Stimulated activated CD4-positive, alpha-beta T cell treated with anti-CD3 and anti-CD28 coated beads, Interleukin-1b, Interleukin-23, amount 100 ng/mL, for 1 hour (primary cell): ENCODE data around the gene CHD3.

Experiments
- DNase-seq, 2 donors: peaks; one replicate each; pipeline ENCODE4 v3.0.0-alpha.2; 2020; ENCODE audit warnings: low read depth in 2 of 2

Gene CHD3

DNA sequence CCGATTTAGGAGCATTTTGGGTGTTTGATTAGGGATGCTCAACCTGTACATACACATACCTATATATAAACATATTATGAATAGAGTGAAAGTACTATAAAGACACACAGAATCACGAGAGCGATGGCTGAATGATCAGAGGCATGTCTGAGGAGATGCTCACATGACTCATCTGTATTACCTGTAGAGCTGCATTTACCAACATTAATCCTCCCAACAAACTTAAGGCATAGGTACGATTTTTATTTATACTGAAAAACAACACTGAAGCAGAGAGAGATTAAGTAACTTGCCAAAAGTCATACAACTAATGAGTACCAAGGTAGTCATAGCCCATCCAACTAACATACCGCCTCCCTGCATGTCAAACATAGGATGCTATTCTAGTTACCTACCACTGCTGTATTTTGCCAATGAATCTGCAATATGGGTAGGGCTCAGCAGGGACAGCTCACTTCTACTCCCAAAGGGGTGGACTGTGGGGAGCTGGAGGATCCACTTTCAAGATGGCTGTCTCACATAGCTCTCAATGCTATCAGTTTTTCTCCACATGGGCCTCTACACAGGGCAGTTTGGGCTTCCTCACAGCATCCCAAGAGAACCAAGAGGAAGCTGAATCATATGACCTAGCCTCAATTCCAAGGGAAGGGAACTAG lies 23.5 kb upstream of the CHD3 start:
- no peak for DNase-seq

DNA sequence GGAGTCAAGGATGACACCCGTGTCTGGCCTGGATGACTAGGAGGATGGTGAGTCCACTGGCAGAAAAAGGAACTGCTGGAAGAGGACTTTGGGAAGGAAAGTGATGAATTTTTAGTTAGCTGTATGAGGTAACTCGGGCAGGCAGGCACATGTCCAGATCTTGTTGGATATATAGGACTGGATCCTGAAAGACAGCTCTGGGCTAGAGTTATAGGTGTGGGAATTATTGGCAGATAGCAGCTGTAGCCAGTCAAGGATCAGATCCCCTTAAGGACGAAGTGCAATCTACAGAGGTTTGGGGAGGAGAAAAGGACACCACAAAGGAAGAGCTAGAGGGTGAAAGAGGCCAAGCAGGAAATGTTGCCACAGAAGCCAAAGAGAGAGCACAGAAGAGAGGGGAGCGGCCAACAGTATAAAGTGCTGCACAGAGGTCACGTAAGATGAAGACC lies 20.7 kb upstream of the CHD3 start:
- DNase-seq, result no peak

DNA sequence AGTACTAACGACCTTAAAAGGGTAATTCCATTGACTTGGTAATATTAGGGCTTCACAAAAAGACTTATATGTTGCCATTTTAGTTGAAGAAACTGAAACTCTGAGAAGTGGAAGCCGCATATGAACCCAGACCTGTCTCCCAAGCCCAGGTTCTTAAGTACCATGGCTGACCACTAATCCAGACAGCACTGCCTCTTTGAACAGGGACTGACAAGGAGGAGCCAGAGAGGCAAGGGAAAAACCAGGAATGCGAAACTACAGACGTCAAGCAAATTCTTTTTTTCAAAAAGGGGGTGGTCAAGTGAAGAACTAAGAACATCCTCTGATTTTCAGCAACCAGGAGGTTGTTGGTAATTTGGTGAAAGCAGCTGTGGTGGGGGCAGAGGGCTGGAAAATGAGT lies 15.5 kb upstream of the CHD3 start:
- no peak for DNase-seq

DNA sequence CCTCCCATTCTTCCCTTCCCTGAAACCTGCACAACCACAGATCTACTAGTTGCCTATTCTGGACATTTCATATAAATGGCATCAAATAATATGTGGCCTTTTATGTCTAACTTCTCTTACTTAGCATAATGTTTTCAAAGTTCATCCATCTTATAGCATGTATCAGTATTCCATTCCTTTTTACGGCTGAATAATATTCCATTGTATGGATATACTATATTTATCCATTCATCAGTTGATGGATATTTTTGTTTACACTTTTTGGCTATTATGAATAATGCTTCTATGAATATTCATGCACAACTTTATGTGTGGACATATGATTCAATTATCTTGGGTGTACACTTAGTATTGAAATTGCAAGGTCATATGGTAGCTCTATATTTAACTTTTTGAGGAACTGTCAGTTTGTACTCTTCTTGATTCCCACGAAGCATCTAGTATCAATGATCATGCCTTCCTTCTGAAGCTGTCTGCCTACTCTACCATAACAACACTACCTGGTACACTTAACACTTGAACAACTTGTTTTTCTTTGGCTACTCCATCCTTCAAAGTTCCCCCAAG lies 12.7 kb upstream of the CHD3 start:
- DNase-seq, result no peak

DNA sequence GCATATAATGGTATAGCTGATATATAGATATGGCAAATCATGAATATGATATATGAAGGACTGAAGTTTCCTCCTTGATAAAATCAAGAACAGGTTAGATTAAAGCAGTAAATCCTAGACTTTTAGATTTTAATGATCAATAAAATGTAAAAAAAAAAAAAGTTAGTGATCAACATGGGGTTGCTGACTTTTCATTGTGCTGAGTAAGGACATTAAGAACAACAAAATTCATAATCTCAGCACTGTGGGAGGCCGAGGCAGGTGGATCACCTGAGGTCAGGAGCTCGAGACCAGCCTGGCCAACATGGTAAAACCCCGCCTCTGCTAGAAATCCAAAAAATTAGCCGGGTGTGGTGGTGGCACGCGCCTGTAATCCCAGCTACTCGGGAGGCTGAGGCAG lies 10.4 kb upstream of the CHD3 start:
- no peak for DNase-seq

DNA sequence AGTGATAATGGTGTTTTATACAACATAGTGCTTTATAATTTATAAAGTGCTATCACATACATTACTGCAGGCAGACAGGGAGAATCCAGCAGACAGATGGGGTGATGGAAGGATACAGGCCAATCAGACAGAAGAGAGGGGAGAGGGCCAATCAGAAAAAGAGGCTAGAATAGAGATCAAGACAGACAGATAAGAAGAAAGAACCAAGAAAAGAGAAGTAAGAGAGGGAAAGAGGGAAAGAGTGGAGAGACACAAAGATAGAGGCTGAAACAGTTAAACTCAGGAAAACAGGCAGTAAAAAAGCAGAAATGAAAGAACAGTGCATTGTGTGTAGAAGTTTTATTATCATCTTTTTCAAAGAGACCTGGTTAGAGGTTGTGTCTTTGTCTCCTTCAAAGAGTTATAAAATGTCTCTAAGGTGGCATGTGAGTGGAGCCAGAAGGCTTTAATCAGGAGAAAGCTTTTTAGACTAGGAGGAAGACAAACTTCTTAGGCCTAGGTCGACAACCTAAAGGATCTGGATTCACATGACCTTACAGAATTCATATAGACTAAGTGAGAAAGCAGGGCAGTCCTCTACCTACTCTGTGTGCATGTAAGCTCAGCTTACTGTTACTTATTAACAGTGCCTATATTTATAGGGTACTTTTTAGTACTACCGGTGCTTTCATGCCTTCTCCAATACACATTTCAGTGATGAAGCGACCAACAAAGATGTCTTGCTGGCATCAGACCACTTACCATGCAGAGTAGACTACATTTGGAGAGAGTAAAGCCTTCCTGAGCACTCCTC lies 8.3 kb upstream of the CHD3 start:
- no peak for DNase-seq

DNA sequence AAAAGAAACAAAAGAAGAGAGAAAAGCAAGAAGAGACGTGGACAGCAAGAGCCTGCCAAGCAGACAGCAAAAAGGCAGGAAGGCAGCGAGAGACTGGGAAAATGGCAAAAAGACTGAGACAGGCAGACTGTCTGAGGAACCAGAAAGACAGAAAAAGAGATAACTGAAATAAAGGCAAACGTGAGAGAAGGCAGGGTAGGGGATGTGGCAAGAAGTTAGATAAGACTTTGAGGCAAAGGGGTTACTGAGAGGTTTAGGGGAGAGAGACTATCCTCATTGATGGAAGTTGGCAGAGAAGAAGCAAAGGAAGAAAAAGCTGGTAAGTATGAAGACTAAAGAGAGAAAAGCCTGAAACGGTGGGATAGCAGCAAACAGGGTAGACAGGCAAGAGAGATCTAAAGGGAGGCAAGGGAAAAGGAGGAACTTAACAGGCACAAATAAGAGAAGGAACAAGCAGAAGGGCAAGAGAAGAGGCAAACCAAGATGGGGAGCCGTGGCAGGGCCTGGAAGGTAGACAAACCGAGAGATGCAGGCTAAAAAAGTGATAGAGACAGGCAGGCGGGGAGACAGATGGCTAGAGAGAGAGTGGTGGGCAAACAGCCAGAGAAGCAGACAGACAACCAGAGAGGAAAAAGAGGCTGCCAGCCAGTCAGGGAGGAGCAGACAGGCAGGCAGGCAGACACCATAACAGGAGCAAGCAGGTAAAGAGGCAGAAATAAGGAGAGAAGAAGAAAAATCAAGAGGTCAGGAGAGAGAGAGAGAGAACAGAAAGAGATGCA lies 7.1 kb upstream of the CHD3 start:
- DNase-seq, result no peak

DNA sequence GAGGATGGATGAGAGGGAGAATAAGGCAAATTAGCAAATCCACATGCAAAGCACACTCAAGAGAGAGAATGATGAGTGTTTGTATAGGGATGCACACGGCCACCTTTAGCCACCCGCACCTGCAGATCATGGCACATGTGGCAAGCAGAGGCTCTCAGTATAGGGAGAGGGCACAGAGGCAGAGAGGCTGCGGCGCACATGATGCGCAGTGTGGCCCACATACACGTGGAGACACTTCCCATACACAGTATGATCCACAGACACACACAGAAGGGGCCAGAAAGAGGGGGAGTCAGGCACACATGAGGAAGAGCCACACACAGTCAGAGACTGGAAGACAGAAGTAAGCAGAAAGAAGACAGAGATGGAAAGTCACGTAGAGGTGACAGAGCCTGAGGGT lies 6.5 kb upstream of the CHD3 start:
- no peak for DNase-seq

DNA sequence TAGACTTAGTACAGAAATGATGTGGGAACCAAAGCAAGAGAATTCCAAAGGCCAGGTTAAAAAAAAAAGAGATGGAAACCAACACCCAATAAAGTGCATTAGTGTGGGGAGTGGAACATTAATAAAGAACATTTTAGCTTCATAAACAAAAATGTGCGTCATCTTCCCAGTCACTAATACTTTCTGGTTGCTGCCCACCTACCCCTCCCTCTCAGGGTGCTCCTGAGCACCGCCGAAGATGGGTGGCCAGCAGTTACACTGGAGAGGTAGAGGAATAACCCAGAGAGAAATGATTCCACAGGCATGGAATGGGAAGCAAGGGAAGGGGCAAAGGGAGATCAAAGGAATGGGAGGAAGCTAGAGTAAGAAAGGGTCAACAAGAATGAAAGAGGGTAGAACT lies 6.0 kb upstream of the CHD3 start:
- DNase-seq, result no peak

DNA sequence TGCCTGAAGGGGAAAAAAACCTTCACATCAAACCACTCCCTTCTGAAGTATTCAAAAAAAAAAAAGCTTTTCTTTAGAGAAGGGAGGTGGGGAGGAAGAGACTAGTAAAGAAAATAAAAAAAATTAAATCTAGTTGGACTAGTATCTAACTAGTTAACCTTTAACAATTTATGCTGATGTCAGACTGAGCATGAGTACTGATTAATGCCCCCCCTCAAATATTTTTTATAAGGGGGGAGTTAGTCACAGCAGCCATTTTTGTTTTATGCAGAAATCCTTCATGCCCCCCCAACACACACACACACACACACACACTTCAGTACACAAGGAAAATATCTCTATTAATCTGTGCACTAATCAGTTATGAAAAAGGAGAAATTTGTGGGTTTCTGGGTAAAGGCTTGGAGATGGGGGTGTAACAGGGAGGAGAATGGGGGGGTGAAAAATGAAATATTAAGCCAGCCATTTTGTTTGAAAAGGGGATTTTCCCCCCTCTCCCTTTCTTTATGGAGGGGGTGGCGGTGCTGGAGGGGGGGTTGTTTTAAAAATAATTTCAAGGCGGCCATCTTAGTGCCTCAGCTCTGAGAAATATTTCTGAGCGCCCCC lies 4.7 kb upstream of the CHD3 start:
- no peak for DNase-seq

DNA sequence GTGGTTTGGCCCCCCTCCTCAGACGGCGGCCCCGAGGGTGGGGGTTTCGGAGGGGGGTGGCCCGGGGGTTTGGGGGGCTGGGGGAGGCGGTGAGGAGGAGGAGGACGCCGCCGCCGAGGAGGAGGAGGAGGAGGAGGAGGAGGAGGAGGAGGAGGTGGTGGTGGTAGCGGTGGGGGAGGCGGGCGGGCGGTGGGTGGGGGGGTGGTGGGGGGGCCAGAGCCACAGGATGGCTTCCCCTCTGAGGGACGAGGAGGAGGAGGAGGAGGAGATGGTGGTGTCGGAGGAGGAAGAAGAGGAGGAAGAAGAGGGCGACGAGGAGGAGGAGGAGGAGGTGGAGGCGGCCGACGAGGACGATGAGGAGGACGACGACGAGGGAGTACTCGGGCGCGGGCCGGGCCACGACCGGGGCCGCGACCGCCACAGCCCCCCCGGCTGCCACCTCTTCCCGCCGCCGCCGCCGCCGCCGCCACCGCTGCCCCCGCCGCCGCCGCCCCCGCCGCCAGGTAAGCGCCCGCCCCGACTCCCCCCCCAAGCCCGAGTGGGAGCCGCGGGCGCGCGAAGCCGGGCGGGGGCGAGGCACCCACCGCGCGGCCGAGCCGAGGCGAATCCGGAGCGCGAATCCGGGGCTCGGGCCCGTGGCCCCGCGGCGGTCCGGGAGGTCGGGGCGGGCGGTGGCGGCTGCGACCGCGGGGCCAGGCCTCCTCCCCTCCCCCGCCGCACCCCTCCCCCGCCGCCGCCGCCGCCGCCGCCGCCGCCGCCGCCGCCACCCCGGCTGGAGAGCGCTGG lies 3.8 kb upstream of the CHD3 start:
- no peak for DNase-seq

DNA sequence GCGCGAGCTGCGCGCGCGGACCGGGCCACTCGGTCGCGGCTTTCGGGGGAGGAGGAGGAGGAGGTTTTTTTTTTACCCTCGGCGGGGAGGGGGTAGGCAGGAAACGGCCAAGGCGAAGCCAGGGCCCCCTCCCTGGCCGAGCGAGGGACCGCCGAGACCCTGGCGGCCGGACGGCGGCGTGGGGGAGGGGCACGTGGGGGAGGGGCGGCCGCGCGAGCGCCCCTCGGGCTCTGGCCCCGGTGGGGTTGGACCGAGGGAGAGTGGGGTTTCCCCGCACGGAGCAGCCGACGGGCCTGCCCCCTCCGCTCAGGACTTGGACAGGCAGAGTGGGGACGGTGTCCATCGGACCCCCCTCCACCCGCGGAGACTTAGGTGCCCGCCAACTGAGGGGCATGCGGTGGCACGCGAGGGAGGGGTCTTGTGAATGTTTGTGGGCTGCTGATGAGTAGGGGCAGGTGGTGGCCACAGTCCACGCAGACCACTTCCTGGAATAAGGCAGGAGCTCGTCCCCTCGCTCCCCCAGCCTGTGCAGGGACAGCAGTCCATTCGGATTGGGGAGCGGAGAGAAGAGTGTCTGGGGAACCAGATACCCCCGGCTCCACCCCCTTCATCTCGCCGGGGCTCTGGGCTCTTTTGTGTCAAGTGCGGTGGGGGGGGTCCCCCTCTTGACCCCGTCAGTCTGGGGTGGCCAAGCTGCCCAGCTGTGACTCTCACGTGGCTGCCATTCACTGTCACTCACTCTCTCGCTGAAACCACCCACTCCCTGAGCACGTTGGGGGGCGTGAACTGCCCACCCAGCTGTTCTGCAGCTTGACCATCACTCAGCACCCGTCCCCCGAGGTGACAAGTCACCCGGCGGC lies 3.0 kb upstream of the CHD3 start:
- DNase-seq, result peak in 1 of 2 donors; percentile 21

DNA sequence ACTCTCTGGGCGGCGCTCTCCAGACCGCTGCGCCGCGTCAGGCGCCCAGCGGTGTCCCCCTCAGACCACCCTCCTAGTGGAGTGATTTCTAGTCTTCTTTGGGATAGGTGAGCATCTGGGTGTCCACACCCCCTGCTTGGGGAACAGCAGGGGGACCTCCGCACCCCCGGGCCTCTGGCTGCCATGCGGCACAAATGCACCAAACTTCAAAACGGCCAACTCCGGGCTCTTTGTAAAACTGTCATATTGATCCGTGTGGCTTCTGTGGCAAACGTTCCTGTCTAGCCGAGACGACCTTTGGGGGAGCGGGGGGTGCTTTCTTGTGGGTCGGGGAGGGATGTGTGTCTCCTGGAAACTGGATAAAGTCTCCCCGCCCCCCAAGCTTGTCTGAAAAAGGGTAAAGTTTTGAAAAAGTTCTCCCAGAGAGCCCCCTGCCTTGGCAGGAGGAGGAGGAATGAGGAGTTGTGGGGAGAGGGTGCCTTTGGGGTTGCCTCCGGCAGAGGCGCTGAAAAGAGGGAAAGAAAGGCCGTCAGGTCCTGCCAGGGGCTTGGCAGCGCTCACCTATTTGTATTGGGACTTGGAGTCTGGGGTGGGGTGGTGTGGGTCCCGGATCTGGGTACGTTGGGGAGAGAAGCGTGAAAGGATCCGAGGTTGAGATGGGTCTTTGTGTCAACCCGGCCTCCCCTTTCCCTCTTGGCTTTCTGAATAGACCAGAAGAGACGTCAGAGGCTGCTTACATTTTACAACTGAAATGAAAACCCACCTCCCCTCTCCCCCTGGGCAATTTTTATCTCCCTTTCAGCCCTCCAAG lies 2.2 kb upstream of the CHD3 start:
- peak; percentile 21 to 22 for DNase-seq

DNA sequence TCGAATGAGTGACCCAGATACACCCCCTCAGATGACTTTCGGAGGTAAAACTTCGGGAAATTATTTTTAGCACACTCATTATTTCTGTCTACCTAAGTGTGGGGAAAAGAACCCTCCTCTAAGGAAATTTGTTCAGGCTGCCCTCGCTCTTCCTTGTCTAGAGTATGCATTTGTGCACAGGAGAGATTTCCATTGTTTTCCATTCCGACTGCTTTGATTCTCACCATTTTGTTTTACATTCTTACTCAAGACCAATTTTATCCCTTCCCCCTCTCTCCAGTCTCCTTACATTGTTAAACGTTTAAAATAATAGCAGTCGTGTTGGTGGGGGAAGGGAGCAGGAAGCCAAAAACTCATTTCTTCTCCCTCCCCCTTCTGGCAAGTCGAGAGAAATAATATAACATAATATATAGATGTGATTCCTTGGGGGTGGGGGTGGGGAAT lies 1.5 kb upstream of the CHD3 start:
- DNase-seq, result no peak

DNA sequence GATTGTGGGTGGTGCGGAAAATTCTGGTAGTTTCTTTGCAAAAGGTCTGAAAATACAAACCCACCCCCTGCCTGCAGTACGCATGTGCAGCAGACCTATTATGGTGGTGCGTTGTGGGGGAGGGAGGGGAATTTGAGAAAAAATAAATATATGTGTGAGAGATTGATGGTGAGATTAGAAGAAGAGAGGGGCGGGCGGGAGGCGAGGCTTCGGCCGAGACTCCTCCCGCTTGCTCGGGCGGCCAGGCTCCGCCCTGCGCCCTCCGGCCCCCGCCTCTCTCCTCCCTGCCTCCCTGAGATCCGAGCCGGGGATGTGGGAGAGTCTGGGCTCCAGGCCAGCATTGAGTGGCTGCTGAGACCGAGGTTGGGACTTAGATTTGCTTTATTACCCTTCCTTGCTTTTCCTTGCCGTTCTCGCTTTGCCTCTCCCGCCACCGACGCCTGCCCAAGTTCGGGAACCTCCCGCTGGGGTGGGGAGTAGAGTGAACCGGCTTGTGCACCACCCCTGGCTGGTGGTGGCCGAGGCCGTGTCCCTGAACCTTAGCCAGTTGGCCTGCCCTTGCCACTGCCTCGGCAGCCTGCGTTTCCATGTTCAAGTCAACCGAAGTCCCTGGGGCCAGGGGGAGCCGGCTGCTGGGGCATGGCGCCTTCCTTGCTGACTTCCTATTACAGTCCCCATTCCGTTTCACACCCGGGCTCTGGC lies 956 bp upstream of the CHD3 start:
- DNase-seq, result peak; percentile 77 to 78

DNA sequence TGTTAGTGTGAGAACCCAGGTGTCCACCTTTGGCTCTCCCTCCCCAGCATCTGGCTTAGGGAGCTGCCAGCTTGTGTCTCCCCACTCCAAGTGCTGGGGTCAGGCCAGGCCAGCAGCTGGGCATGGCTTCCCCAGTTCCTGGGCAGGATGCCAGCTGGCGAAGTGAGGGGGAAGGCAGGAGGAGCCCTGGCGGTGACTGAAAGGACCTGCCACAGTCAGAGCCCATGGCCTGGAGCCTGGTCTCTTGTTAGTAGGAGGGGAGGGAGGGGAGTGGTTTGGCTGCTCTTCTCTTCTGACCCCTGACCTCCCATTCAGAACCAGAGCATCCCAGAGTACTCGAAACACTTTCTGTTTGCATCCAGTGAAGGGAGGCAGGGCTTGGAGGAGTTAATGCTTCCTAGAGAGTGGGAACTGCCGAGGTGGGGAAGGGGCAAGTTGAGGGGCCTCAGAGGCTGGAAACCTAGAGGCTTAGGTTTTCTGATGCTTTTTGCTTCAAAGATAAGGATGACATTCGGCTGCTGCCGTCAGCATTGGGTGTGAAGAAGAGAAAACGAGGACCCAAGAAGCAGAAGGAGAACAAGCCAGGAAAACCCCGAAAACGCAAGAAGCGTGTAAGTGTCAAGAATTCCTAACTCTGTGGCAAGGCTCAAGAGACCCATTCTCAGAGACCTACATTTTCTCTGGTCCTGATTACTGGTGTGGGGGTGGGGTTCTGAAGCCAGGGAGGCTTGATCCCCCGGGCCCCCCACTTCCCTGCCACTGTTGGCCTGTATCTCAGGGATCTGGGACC lies 772 bp downstream of the CHD3 start:
- DNase-seq, result no peak

DNA sequence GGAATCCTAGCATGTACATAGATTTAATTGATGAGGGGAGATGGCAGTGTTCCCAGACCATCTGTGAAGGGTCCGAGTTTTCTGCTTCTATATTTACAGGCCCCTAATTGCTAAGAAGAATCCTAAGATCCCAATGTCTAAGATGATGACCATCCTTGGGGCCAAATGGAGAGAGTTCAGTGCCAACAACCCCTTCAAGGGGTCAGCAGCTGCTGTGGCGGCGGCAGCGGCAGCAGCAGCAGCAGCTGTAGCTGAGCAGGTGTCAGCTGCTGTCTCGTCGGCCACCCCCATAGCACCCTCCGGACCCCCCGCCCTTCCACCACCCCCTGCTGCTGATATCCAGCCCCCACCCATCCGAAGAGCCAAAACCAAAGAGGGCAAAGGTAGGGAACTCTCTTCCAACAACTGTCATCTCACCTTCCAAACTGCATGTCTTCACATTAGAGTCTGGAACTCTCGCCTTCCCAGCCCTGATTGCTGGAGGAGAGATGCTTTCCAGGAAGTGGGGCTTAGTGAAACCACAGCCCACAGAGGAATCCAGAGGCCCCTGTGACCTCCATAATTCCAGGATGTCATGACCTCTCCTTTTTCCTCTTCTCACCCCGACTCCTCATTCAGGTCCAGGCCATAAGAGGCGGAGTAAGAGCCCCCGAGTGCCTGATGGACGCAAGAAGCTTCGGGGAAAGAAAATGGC lies 4.7 kb downstream of the CHD3 start:
- no peak for DNase-seq
